ENCODE results near the gene TOM1L2. TPM values are rescaled to one million over a fixed set of nuclear protein-coding genes. Genes with fewer than 3 reads are reported as not detected.

TOM1L2 gene
- total RNA-seq, 1 experiment from 2014 or later = 35.5 TPM

GRCh38 chr17:17975436-17975835 is 3.2 kb upstream of the TOM1L2 start:
- Histone ChIP-seq H3K4me3 (ENCODE audit: low read depth, low read length) (no peak overlapping the region), H3K36me3 (ENCODE audit: control insufficient read depth, insufficient read depth, low read length) (no peaks in the 10 kb centered on the region), H3K9me3 (no peaks in the 10 kb centered on the region), H3K27me3 (replicated peaks; ENCODE audit: control insufficient read depth, insufficient read depth, low read length) (no peaks in the 10 kb centered on the region), H3K4me1 (peaks cover 11% of the 10 kb centered on the region)
- intact Hi-C loops (cut with micrococcal nuclease; ENCODE audit: unreplicated experiment) = no loop called here
- POLR2A ChIA-PET = no interaction called here
- Mint-ChIP-seq H3K27me3 (ENCODE audit: insufficient read depth, unreplicated experiment) (no peaks in the 10 kb centered on the region), H3K36me3 (ENCODE audit: insufficient read depth, unreplicated experiment) (peaks cover 9% of the 10 kb centered on the region), H3K4me1 (ENCODE audit: low read depth, unreplicated experiment) (peaks cover 9% of the 10 kb centered on the region), H3K4me3 (ENCODE audit: unreplicated experiment) (no peak overlapping the region), H3K9me3 (ENCODE audit: unreplicated experiment) (no peaks in the 10 kb centered on the region), H3K27ac (ENCODE audit: unreplicated experiment) (no peak overlapping the region)
- no TSS peak for BruUV-seq (replicated peaks)
- TF ChIP-seq CTCF (IDR thresholded peaks at IDR 0.05; ENCODE audit: insufficient read depth in 1 of 2, low read depth in 1 of 2, low read length in 1 of 2, severe bottlenecking in 1 of 2, unreplicated experiment in 1 of 2) = no peak
- CTCF ChIA-PET = no interaction called here
- no peak for DNase-seq

GRCh38 chr17:17972952-17973254 is 703 bp upstream of the TOM1L2 start:
- peaks cover 13% of the 10 kb centered on the region for H3K4me1 ChIP-seq
- Mint-ChIP-seq H3K4me1 (ENCODE audit: low read depth, unreplicated experiment) (peaks cover 20% of the 10 kb centered on the region), H3K4me3 (ENCODE audit: unreplicated experiment) (peak overlapping the region; percentile 84), H3K36me3 (ENCODE audit: insufficient read depth, unreplicated experiment) (peaks cover 9% of the 10 kb centered on the region), H3K27me3 (ENCODE audit: insufficient read depth, unreplicated experiment) (no peaks in the 10 kb centered on the region), H3K27ac (ENCODE audit: unreplicated experiment) (peak overlapping the region; percentile 93), H3K9me3 (ENCODE audit: unreplicated experiment) (no peaks in the 10 kb centered on the region)
- no TSS peak for BruUV-seq (replicated peaks)
- no peaks in the 10 kb centered on the region for H3K27me3 ChIP-seq (replicated peaks; ENCODE audit: control insufficient read depth, insufficient read depth, low read length)
- no peaks in the 10 kb centered on the region for H3K36me3 ChIP-seq (ENCODE audit: control insufficient read depth, insufficient read depth, low read length)
- H3K4me3 ChIP-seq (ENCODE audit: low read depth, low read length) = peak overlapping the region; percentile 64
- intact Hi-C loops (cut with micrococcal nuclease; ENCODE audit: unreplicated experiment) = loop anchor here (1.0 to 5.0 kb wide), 4 partner anchors 14 to 64 kb away; partner anchors contain the start of genes ATPAF2 and GID4
- ChIA-PET CTCF (interaction anchor here (0.6 to 1.2 kb wide), 13 partner anchors 13 to 210 kb away, joined by 3 to 22 read pairs (median 6); partner anchors contain the start of gene ALKBH5), POLR2A (interaction anchor here (0.6 to 2.0 kb wide), 8 partner anchors 11 to 137 kb away, joined by 3 to 15 read pairs (median 5); no protein-coding TSS in a partner anchor)
- DNase-seq = no peak
- H3K9me3 ChIP-seq = no peaks in the 10 kb centered on the region
- no peak for TF ChIP-seq CTCF (IDR thresholded peaks at IDR 0.05; ENCODE audit: insufficient read depth in 1 of 2, low read depth in 1 of 2, low read length in 1 of 2, severe bottlenecking in 1 of 2, unreplicated experiment in 1 of 2)

GRCh38 chr17:17971431-17972125 is 622 bp downstream of the TOM1L2 start:
- Mint-ChIP-seq H3K9me3 (ENCODE audit: unreplicated experiment) (no peaks in the 10 kb centered on the region), H3K27ac (ENCODE audit: unreplicated experiment) (peak overlapping the region; percentile 93), H3K4me3 (ENCODE audit: unreplicated experiment) (peak overlapping the region; percentile 84), H3K4me1 (ENCODE audit: low read depth, unreplicated experiment) (peaks cover 27% of the 10 kb centered on the region), H3K36me3 (ENCODE audit: insufficient read depth, unreplicated experiment) (peaks cover 9% of the 10 kb centered on the region), H3K27me3 (ENCODE audit: insufficient read depth, unreplicated experiment) (no peaks in the 10 kb centered on the region)
- TF ChIP-seq CTCF (IDR thresholded peaks at IDR 0.05; ENCODE audit: insufficient read depth in 1 of 2, low read depth in 1 of 2, low read length in 1 of 2, severe bottlenecking in 1 of 2, unreplicated experiment in 1 of 2) = no peak
- ChIA-PET POLR2A (interaction anchor here (0.7 to 2.0 kb wide), 8 partner anchors 13 to 135 kb away, joined by 3 to 15 read pairs (median 5); no protein-coding TSS in a partner anchor), CTCF (interaction anchor here (1.0 to 1.2 kb wide), 10 partner anchors 12 to 212 kb away, joined by 3 to 22 read pairs (median 7); partner anchors contain the start of gene ALKBH5)
- DNase-seq = no peak
- Histone ChIP-seq H3K9me3 (no peaks in the 10 kb centered on the region), H3K4me1 (peaks cover 13% of the 10 kb centered on the region), H3K27me3 (replicated peaks; ENCODE audit: control insufficient read depth, insufficient read depth, low read length) (no peaks in the 10 kb centered on the region), H3K4me3 (ENCODE audit: low read depth, low read length) (peak overlapping the region; percentile 50), H3K36me3 (ENCODE audit: control insufficient read depth, insufficient read depth, low read length) (no peaks in the 10 kb centered on the region)
- intact Hi-C loops (cut with micrococcal nuclease; ENCODE audit: unreplicated experiment) = loop anchor here (1.0 to 5.0 kb wide), 4 partner anchors 12 to 66 kb away; partner anchors contain the start of genes ATPAF2 and GID4
- BruUV-seq (replicated peaks) = no TSS peak
